MCF 10A (cell line): ENCODE results near the gene DNLZ. TPM values are rescaled to one million over a fixed set of nuclear protein-coding genes. Genes with fewer than 3 reads are reported as not detected.

Source experiments
- Bru-seq: library from RNA; stranded (reverse); fragments of 400-500 nt; gene quantifications from one replicate; lab custom pipeline; 2021; lab: Mats Ljungman, UMichigan
- BruChase-seq, 2 experiments: library from RNA; stranded (reverse); fragments of 400-500 nt; gene quantifications; one replicate each; lab custom pipeline; 2021; lab: Mats Ljungman, UMichigan
- BruUV-seq: library from RNA; stranded (reverse); fragments of 400-500 nt; replicated peaks from 2 replicates; lab custom pipeline; 2021; lab: Mats Ljungman, UMichigan
- CTCF ChIA-PET: fragments of 300-600 bp; sonication (Branson Sonifier 250); formaldehyde crosslinking; extraction: SDS; loops from one replicate; lab custom pipeline; 2021; ENCODE audit warnings: antibody characterized with exemption, inconsistent platforms; lab: Yijun Ruan, JAX
- POLR2A ChIA-PET: fragments of 300-600, 350-650 bp; sonication (Branson Sonifier 250); formaldehyde crosslinking; extraction: SDS; loops from one replicate; lab custom pipeline; 2020; ENCODE audit warnings: antibody characterized with exemption, inconsistent platforms; lab: Yijun Ruan, JAX
- DNase-seq: peaks from one replicate; pipeline ENCODE4 v3.0.0-alpha.2; 2018; ENCODE audit not compliant: unreplicated experiment
- H3K27ac Mint-ChIP-seq: one replicate; pipeline ENCODE4 v1.8.0; 2022; ENCODE audit warnings: mild to moderate bottlenecking, low read depth, mixed read lengths; ENCODE audit not compliant: unreplicated experiment
- H3K27me3 Mint-ChIP-seq: one replicate; pipeline ENCODE4 v1.8.0; 2022; ENCODE audit warnings: mixed read lengths; ENCODE audit not compliant: insufficient read depth, unreplicated experiment
- H3K36me3 Mint-ChIP-seq: one replicate; pipeline ENCODE4 v1.8.0; 2022; ENCODE audit warnings: mild to moderate bottlenecking, moderate library complexity, mixed read lengths; ENCODE audit not compliant: insufficient read depth, unreplicated experiment
- H3K4me1 Mint-ChIP-seq: one replicate; pipeline ENCODE4 v1.8.0; 2022; ENCODE audit warnings: mixed read lengths; ENCODE audit not compliant: insufficient read depth, unreplicated experiment
- H3K4me3 Mint-ChIP-seq: one replicate; pipeline ENCODE4 v1.8.0; 2022; ENCODE audit warnings: mild to moderate bottlenecking, moderate library complexity, mixed read lengths; ENCODE audit not compliant: unreplicated experiment
- H3K9me3 Mint-ChIP-seq: one replicate; pipeline ENCODE4 v1.8.0; 2022; ENCODE audit warnings: mixed read lengths; ENCODE audit not compliant: unreplicated experiment
- intact Hi-C: fragments of 100-400 bp; cut with micrococcal nuclease; formaldehyde crosslinking; loops from 2 replicates; pipeline ENCODE4 v1.14.1; 2022
- long read RNA-seq: library from polyadenylated mRNA; stranded (forward); transcript quantifications from one replicate; pipeline ENCODE4 v2.0.0, GENCODE V29; 2022
- total RNA-seq: library from RNA; stranded (reverse); gene quantifications from 2 replicates; pipeline ENCODE4 v1.2.3, GENCODE V29; 2022
- TF ChIP-seq, protein P1 (sequence below): fragments of 200-600 bp; IDR thresholded peaks from one replicate; pipeline ENCODE4 v1.8.0; 2022; ENCODE audit warnings: antibody characterized with exemption, mild to moderate bottlenecking; ENCODE audit not compliant: unreplicated experiment

Gene DNLZ
- total RNA-seq (24.5 and 30.5 TPM in 2 replicates), Bru-seq, nascent RNA (percentile 44 among the genes with signal in this experiment), BruChase-seq, experiment 1, labeled RNA remaining after a 6-hour chase (percentile 44 among the genes with signal in this experiment), BruChase-seq, experiment 2, labeled RNA remaining after a 2-hour chase (percentile 39 among the genes with signal in this experiment)
- long read RNA-seq, transcript DNLZ-201 (3 exons, 724 nt) = major isoform, 60 of 63 reads
- long read RNA-seq, partial matches to known transcripts = 0 of 63 reads
- long read RNA-seq, other reads (novel, unspliced or antisense) = 3 of 63 reads

DNA sequence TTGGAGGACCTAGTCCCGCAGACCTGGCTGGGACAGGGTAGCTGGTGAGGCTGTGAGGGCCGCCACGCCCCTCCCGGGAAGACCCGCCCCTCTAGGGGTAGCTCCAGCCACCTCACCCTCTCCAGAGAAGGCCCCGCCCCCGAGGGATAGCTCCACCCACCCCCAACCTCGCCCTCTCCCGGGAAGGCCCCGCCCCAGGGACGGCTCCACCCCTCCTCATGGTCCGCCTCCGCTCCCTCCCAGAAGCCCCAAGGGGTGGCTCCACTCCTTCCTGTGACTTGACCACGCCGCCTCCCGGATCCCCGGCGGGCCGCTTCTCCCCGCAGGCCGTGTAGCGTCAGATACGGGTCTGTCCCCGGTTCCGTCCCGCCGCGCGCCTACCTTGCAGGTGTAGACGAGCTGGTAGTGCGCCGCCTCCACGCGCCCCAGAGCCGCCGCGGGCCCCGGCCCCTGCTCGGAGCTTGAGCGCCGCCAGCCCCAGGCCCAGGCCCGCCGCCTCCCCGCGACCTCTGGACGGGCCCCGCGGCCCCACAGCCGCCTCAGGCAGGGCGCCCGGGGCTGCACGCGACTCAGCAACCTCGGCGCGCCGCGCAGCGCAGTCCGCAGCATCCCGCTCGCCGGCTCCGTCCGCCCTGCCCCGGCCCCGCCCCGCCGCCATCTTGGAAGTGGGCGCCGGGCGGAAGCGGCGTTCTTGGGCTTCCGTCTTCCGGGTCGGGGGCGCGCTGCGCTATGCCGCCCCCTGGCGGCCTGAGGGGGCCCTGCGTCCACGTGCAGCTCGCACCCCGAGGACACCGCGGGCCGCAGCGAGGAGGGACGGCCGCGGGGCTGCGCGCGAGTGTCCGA lies at the start of gene DNLZ:
Gene DNLZ, minus strand, starts transcription at position 639 of the 843 bp plus-strand sequence. Its CDS starts 30 bp downstream, at position 609.
- H3K36me3 Mint-ChIP-seq = peaks cover 5% of the 10 kb centered on the region
- DNase-seq = peak; percentile 96
- H3K4me3 Mint-ChIP-seq = peak within 1 kb of the TSS; percentile 74
- BruUV-seq = no TSS peak
- H3K4me1 Mint-ChIP-seq = no peaks in the 10 kb centered on the region
- ChIA-PET POLR2A (interaction anchor here (0.5 to 2.1 kb wide), 16 partner anchors 9 to 460 kb away, joined by 3 to 15 read pairs (median 4); partner anchors contain the start of genes GPSM1, SNAPC4 and UBAC1), CTCF (interaction anchor here (0.6 to 2.3 kb wide), 18 partner anchors 11 to 1248 kb away, joined by 3 to 9 read pairs (median 4); no protein-coding TSS in a partner anchor)
- TF ChIP-seq, protein P1, sequence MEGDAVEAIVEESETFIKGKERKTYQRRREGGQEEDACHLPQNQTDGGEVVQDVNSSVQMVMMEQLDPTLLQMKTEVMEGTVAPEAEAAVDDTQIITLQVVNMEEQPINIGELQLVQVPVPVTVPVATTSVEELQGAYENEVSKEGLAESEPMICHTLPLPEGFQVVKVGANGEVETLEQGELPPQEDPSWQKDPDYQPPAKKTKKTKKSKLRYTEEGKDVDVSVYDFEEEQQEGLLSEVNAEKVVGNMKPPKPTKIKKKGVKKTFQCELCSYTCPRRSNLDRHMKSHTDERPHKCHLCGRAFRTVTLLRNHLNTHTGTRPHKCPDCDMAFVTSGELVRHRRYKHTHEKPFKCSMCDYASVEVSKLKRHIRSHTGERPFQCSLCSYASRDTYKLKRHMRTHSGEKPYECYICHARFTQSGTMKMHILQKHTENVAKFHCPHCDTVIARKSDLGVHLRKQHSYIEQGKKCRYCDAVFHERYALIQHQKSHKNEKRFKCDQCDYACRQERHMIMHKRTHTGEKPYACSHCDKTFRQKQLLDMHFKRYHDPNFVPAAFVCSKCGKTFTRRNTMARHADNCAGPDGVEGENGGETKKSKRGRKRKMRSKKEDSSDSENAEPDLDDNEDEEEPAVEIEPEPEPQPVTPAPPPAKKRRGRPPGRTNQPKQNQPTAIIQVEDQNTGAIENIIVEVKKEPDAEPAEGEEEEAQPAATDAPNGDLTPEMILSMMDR = peak; percentile 90
- no peaks in the 10 kb centered on the region for H3K9me3 Mint-ChIP-seq
- no peaks in the 10 kb centered on the region for H3K27me3 Mint-ChIP-seq
- peak within 1 kb of the TSS; percentile 51 for H3K27ac Mint-ChIP-seq
- intact Hi-C loops = loop anchor here (1.0 kb wide), 1 partner anchor 24 kb away; no protein-coding TSS in a partner anchor

- BruUV-seq = no TSS peak
- Mint-ChIP-seq H3K4me3 (no peak overlapping the region), H3K27ac (no peak overlapping the region), H3K36me3 (peaks cover 63% of the 10 kb centered on the region), H3K9me3 (no peaks in the 10 kb centered on the region), H3K4me1 (peaks cover 19% of the 10 kb centered on the region), H3K27me3 (no peaks in the 10 kb centered on the region)
- intact Hi-C loops = no loop called here
- DNase-seq = no peak
- TF ChIP-seq, protein P1 = no peak
- CTCF ChIA-PET = interaction anchor here (1.8 to 2.5 kb wide), 3 partner anchors 11 to 213 kb away, joined by 4 to 9 read pairs (median 6); no protein-coding TSS in a partner anchor
- POLR2A ChIA-PET = interaction anchor here (0.6 to 5.1 kb wide), 5 partner anchors 12 to 215 kb away, joined by 3 to 34 read pairs (median 5); partner anchors contain the start of gene INPP5E
Measured at GRCh38 chr9:136412962-136413361, 49.4 kb upstream of the DNLZ start.

- Mint-ChIP-seq H3K4me1 (peaks cover 19% of the 10 kb centered on the region), H3K27ac (peak overlapping the region; percentile 97), H3K27me3 (no peaks in the 10 kb centered on the region), H3K9me3 (no peaks in the 10 kb centered on the region), H3K4me3 (peak overlapping the region; percentile 96), H3K36me3 (peaks cover 63% of the 10 kb centered on the region)
- DNase-seq = no peak
- intact Hi-C loops = no loop called here
- ChIA-PET POLR2A (interaction anchor here (0.7 to 5.1 kb wide), 9 partner anchors 8 to 83 kb away, joined by 3 to 37 read pairs (median 6); partner anchors contain the start of genes DNLZ, INPP5E and SNAPC4), CTCF (interaction anchor here (2.5 kb wide), 1 partner anchor 13 kb away, joined by 6 read pairs; no protein-coding TSS in a partner anchor)
- TSS peak; percentile 44 for BruUV-seq
- TF ChIP-seq, protein P1 = no peak
Measured at GRCh38 chr9:136411378-136411777, 47.8 kb upstream of the DNLZ start.
